HepG2 (cell line): ENCODE data around the gene PRKCG. TPM values are rescaled to one million over a fixed set of nuclear protein-coding genes. Genes with fewer than 3 reads are reported as not detected.

Experiments used
- ATF2 ChIP-seq: sonication (generic); formaldehyde crosslinking; IDR thresholded peaks from 2 replicates; pipeline ENCODE4 v1.4.0; 2020; ENCODE audit warnings: missing genetic modification reagents
- NR2F1 ChIP-seq, 2 experiments: fragments of 450-650 bp in 1 of 2; formaldehyde crosslinking in 1 of 2; IDR thresholded peaks; 2 replicates each; pipeline versions ENCODE4 v1.5.0 to v1.6.1; 2016 to 2020; ENCODE audit warnings: mild to moderate bottlenecking in 1 of 2, missing compliant biosample characterization in 1 of 2, missing genetic modification reagents in 1 of 2, moderate library complexity in 1 of 2
- SIN3B ChIP-seq: fragments of 150-350 bp; IDR thresholded peaks from 2 replicates; pipeline ENCODE4 v1.6.1; 2014; ENCODE audit warnings: low read length
- SNAPC4 ChIP-seq: sonication (generic); formaldehyde crosslinking; IDR thresholded peaks from 2 replicates; pipeline ENCODE4 v1.4.0; 2020; ENCODE audit warnings: mild to moderate bottlenecking, missing genetic modification reagents
- TOE1 ChIP-seq: sonication (generic); formaldehyde crosslinking; IDR thresholded peaks from 2 replicates; pipeline ENCODE4 v1.4.0; 2020; ENCODE audit warnings: mild to moderate bottlenecking, missing genetic modification reagents
- U2AF2 ChIP-seq: fragments of 200-400 bp; formaldehyde crosslinking; IDR thresholded peaks from 2 replicates; pipeline ENCODE4 v1.6.1; 2017; ENCODE audit warnings: low read depth, mild to moderate bottlenecking, low read length
- ZNF430 ChIP-seq: sonication (generic); formaldehyde crosslinking; IDR thresholded peaks from 2 replicates; pipeline ENCODE4 v1.9.0; 2021; ENCODE audit warnings: mild to moderate bottlenecking, missing genetic modification reagents
- polyA plus RNA-seq, 8 experiments: library from polyadenylated mRNA; depleted of rRNA in 3 of 8; stranded (reverse) in 7 of 8; unstranded in 1 of 8; fragments of >200 nt; fragmentation: Illumina TruSeq in 4 of 8; extraction: Trizol in 4 of 8; gene quantifications; 2 replicates each; pipeline versions ENCODE4 v1.2.1 to v1.2.3, GENCODE V29; 2011 to 2016; ENCODE audit warnings: low read depth in 4 of 8, missing spikeins in 1 of 8, mixed read lengths in 1 of 8; ENCODE audit not compliant: insufficient read depth in 1 of 8
- total RNA-seq, 5 experiments: library from RNA; depleted of rRNA; stranded (reverse); fragments of >200 nt; fragmentation: Illumina TruSeq; extraction: Trizol; gene quantifications; 2 replicates each; pipeline ENCODE4 v1.2.3, GENCODE V29; 2016; ENCODE audit warnings: low read depth in 1 of 5
- TF ChIP-seq, protein P1 (sequence below): sonication (generic); formaldehyde crosslinking; IDR thresholded peaks from 2 replicates; pipeline ENCODE4 v1.5.1; 2020; ENCODE audit warnings: mild to moderate bottlenecking, missing genetic modification reagents, moderate library complexity
- TF ChIP-seq, protein P2 (sequence below): IDR thresholded peaks from 2 replicates; pipeline ENCODE4 v1.6.1; 2016; ENCODE audit warnings: low read depth, borderline replicate concordance
- TF ChIP-seq, protein P3 (sequence below): sonication (generic); formaldehyde crosslinking; IDR thresholded peaks from 2 replicates; pipeline ENCODE4 v1.4.0; 2020; ENCODE audit warnings: mild to moderate bottlenecking, missing genetic modification reagents, borderline replicate concordance

The PRKCG gene
- total and polyA plus RNA-seq, 2 of the 13 experiments (the other 11 are each of a cell fraction or from before 2014, with no cell fraction given) = 0.02 to 0.03 TPM

DNA sequence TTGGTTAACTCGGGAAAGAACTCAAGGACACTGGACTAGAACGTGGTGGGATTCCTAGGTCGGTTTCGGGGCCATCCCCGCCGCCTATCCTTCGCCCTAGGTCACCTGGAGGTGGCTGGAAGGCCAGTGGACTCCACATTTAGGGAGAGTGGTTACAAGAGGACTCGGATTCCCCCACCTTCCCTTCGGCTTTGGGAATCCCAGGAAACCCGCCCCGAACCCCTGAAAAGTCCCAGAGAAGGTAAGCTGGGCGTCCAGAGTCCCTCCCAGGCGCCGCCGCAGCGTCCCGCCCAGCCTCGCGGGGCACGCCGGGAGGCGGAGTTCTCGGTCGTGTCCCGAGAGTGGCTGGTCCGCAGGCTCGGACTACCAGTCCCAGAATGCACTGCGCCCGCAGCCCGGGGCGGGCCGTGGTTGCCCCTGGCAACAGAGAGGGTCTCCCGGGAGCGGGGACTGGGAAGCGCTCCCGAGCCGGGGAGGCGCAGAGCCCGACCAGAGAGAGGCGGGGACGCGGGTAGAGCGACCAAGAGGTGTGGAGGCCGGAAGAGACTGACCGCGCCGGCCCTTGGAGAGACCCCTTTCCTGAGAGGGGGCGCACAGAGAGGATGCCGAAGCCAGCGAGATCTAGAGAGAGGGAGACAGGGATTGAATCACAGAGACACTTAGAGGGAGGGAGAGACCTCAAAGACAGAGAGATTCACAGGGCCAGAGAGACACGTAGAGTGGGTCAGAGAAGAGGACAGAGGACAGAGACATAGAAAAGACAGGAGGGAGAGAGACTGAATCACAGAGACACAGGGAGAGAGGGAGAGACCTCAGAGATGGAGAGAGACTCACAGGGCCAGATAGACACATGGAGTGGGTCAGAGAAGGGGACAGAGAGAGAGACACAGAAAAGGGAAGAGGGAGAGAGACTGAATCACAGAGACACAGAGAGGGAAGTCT lies 2.6 kb upstream of the PRKCG start (continued):
- TF ChIP-seq, protein P1, sequence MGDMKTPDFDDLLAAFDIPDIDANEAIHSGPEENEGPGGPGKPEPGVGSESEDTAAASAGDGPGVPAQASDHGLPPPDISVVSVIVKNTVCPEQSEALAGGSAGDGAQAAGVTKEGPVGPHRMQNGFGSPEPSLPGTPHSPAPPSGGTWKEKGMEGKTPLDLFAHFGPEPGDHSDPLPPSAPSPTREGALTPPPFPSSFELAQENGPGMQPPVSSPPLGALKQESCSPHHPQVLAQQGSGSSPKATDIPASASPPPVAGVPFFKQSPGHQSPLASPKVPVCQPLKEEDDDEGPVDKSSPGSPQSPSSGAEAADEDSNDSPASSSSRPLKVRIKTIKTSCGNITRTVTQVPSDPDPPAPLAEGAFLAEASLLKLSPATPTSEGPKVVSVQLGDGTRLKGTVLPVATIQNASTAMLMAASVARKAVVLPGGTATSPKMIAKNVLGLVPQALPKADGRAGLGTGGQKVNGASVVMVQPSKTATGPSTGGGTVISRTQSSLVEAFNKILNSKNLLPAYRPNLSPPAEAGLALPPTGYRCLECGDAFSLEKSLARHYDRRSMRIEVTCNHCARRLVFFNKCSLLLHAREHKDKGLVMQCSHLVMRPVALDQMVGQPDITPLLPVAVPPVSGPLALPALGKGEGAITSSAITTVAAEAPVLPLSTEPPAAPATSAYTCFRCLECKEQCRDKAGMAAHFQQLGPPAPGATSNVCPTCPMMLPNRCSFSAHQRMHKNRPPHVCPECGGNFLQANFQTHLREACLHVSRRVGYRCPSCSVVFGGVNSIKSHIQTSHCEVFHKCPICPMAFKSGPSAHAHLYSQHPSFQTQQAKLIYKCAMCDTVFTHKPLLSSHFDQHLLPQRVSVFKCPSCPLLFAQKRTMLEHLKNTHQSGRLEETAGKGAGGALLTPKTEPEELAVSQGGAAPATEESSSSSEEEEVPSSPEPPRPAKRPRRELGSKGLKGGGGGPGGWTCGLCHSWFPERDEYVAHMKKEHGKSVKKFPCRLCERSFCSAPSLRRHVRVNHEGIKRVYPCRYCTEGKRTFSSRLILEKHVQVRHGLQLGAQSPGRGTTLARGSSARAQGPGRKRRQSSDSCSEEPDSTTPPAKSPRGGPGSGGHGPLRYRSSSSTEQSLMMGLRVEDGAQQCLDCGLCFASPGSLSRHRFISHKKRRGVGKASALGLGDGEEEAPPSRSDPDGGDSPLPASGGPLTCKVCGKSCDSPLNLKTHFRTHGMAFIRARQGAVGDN (CRISPR knock-in tag) = peak; percentile 71
- TF ChIP-seq SNAPC4 (CRISPR knock-in tag) = no peak
- TF ChIP-seq, protein P2, sequence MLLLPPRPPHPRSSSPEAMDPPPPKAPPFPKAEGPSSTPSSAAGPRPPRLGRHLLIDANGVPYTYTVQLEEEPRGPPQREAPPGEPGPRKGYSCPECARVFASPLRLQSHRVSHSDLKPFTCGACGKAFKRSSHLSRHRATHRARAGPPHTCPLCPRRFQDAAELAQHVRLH (CRISPR knock-in tag) = no peak
- TF ChIP-seq SIN3B = no peak
- no peak for TF ChIP-seq ZNF430
- TF ChIP-seq TOE1 (CRISPR knock-in tag) = no peak
- no peak for TF ChIP-seq ATF2 (CRISPR knock-in tag)
- TF ChIP-seq, protein P3, sequence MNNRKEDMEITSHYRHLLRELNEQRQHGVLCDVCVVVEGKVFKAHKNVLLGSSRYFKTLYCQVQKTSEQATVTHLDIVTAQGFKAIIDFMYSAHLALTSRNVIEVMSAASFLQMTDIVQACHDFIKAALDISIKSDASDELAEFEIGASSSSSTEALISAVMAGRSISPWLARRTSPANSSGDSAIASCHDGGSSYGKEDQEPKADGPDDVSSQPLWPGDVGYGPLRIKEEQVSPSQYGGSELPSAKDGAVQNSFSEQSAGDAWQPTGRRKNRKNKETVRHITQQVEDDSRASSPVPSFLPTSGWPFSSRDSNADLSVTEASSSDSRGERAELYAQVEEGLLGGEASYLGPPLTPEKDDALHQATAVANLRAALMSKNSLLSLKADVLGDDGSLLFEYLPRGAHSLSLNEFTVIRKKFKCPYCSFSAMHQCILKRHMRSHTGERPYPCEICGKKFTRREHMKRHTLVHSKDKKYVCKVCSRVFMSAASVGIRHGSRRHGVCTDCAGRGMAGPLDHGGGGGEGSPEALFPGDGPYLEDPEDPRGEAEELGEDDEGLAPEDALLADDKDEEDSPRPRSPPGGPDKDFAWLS (CRISPR knock-in tag) = no peak
- 0 out of 4 replicates have a peak, but pooled peaks of 1 of the 2 experiments have one; percentile 25 for TF ChIP-seq NR2F1 (CRISPR knock-in tag; IDR thresholded peaks at IDR 0.05)
- TF ChIP-seq U2AF2 = peak; percentile 88; the same call in 1 of the 2 replicates
